PC-9 (cell line): ENCODE data around the gene TRAM2.

ENCODE experiments used
- CTCF ChIP-seq: fragments of 200-600 bp; sonication (generic); conservative IDR thresholded peaks from 2 replicates; pipeline ENCODE4 v1.6.1; 2017; ENCODE audit warnings: mixed run types, antibody characterized with exemption, mild to moderate bottlenecking, moderate library complexity
- EZH2 ChIP-seq: fragments of 200-600 bp; sonication (generic); IDR thresholded peaks from 2 replicates; pipeline ENCODE4 v1.8.0; 2017; ENCODE audit warnings: antibody characterized with exemption, low read depth

- TF ChIP-seq CTCF (no peak), EZH2 (no peak)
Measured at GRCh38 chr6:52621631-52622030, 44.8 kb upstream of the TRAM2 start.
